SJSA1 (cell line): ENCODE results near the gene OAF. TPM values are rescaled to one million over a fixed set of nuclear protein-coding genes. Genes with fewer than 3 reads are reported as not detected.

Source experiments
- DNase-seq, 2 experiments: peaks; one replicate each; pipeline ENCODE4 v3.0.0-alpha.2; 2015 to 2020; ENCODE audit warnings: low spot score in 2 of 2, low read depth in 1 of 2
- H3K27ac ChIP-seq: fragments of 250-450 bp; sonication (Bioruptor Pico); 2 replicates; pipeline ENCODE4 v1.5.1; 2020; ENCODE audit warnings: mild to moderate bottlenecking, moderate library complexity
- H3K27me3 ChIP-seq: fragments of 250-450 bp; sonication (Bioruptor Pico); replicated peaks from 2 replicates; pipeline ENCODE4 v1.5.1; 2020; ENCODE audit warnings: mild to moderate bottlenecking, moderate library complexity
- H3K36me3 ChIP-seq: fragments of 250-450 bp; sonication (Bioruptor Pico); 2 replicates; pipeline ENCODE4 v1.5.1; 2020; ENCODE audit warnings: mild to moderate bottlenecking
- H3K4me1 ChIP-seq: fragments of 250-450 bp; sonication (Bioruptor Pico); replicated peaks from 2 replicates; pipeline ENCODE4 v1.6.1; 2021; ENCODE audit warnings: mild to moderate bottlenecking
- H3K4me3 ChIP-seq: fragments of 250-450 bp; sonication (Bioruptor Pico); 2 replicates; pipeline ENCODE4 v1.5.1; 2020; ENCODE audit warnings: mild to moderate bottlenecking
- H3K9me3 ChIP-seq: fragments of 250-450 bp; sonication (Bioruptor Pico); replicated peaks from 2 replicates; pipeline ENCODE4 v1.5.1; 2020; ENCODE audit warnings: mild to moderate bottlenecking
- total RNA-seq: library from RNA; depleted of rRNA; stranded (reverse); fragments of >200 nt; shearing (Covaris generic); gene quantifications from 2 replicates; pipeline ENCODE4 v1.2.3, GENCODE V29; 2014

Gene OAF
- total RNA-seq, 1 experiment from 2014 or later: 2.2 TPM

DNA sequence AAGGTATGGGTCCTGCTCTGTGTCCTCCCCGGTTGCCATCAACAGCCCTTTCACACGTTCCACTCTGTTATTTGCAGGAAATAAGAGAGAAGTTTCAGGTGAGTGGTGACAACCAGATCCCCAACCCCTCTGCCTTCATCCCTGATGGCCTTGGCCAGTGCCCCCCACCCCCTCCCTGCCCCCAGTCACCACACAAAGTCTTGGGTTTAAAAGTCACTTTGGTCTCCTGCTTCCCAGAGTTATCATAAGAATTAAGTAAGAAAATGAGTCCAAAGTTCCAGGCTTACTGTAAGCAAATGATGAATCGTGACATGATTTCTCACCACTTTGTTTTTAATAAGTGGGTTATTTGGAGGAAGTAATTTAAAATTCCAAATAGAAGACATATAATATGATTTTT is 9.2 kb upstream of the OAF start:
- no peak overlapping the region for H3K27ac ChIP-seq

DNA sequence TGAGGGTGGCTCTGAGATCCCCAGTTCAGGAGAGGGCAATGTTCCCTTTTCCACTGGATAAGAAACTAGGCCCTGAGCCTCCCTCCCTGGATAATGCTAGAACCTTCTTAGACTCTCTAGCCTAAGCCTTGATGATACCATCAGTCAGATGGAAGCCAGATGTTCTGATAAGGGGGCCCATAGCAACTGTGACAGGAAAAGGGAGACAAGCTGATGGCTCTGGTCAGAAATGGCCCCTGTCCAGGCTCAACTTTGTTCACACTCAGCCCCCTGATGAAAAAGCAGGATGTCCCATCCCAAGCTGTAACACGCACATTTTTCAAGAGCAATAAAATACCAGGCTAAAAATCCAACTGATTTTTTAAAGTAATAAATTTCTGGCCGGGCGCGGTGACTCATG is 7.2 kb upstream of the OAF start:
- H3K4me3 ChIP-seq: no peak overlapping the region
- no peak for DNase-seq
- no peak overlapping the region for H3K27ac ChIP-seq
- H3K36me3 ChIP-seq: no peaks in the 10 kb centered on the region
- no peaks in the 10 kb centered on the region for H3K4me1 ChIP-seq
- no peaks in the 10 kb centered on the region for H3K9me3 ChIP-seq
- H3K27me3 ChIP-seq: no peaks in the 10 kb centered on the region

More for the DNA sequence above, 9.2 kb upstream of the OAF start:
- H3K36me3 ChIP-seq: no peaks in the 10 kb centered on the region
- DNase-seq: no peak
- no peaks in the 10 kb centered on the region for H3K27me3 ChIP-seq
- no peak overlapping the region for H3K4me3 ChIP-seq
- no peaks in the 10 kb centered on the region for H3K4me1 ChIP-seq
- H3K9me3 ChIP-seq: no peaks in the 10 kb centered on the region

DNA sequence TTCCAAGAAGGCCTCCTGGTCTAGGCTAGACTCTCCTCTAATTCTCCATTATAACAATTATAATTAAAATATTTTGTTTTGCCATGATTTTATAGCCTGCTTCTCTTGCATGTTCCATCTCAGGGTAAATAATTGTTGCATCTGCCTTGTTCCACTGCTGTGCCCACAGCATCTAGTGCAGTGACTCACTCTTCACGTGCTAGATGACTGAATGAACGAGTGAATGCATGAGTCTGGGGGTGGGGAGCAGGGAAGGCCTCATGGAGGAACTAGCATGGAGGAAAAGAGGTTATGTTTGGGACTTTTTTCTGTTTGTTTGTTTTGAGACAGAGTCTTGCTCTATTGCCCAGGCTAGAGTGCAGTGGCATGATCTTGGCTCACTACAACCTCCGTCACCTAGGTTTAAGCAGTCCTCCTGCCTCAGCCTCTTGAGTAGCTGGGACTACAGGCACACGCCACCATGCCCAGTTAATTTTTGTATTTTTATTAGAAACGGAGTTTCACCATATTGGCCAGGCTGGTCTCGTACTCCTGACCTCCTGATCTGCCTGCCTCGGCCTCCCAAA is 5.2 kb upstream of the OAF start:
- H3K4me3 ChIP-seq: no peak overlapping the region
- DNase-seq: no peak

DNA sequence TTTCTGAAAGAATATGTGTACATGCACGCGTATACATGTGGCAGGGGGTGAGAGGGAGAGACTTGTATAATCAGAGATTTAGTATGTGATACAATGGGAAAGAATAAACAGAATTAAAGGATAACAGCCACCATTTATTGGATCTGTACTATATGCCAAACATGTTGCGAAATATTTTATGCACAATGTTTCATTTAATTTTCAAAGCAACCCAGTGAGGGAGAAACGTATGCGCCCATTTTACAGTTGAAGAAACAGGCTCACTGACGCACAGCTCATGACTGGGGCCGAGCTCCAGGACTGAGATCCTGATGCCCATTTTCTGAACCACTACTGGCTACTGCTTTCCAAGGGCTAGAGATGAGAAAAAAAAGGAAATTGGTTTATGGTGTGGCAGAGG is 3.3 kb upstream of the OAF start:
- Histone ChIP-seq H3K4me3 (no peak overlapping the region), H3K36me3 (no peaks in the 10 kb centered on the region), H3K27ac (no peak overlapping the region), H3K9me3 (no peaks in the 10 kb centered on the region), H3K27me3 (no peaks in the 10 kb centered on the region), H3K4me1 (peaks cover 13% of the 10 kb centered on the region)
- no peak for DNase-seq

More for the DNA sequence above, 5.2 kb upstream of the OAF start:
- Histone ChIP-seq H3K9me3 (no peaks in the 10 kb centered on the region), H3K27me3 (no peaks in the 10 kb centered on the region), H3K27ac (no peak overlapping the region), H3K36me3 (no peaks in the 10 kb centered on the region), H3K4me1 (peaks cover 7% of the 10 kb centered on the region; the same call in 1 of the 2 replicates)

DNA sequence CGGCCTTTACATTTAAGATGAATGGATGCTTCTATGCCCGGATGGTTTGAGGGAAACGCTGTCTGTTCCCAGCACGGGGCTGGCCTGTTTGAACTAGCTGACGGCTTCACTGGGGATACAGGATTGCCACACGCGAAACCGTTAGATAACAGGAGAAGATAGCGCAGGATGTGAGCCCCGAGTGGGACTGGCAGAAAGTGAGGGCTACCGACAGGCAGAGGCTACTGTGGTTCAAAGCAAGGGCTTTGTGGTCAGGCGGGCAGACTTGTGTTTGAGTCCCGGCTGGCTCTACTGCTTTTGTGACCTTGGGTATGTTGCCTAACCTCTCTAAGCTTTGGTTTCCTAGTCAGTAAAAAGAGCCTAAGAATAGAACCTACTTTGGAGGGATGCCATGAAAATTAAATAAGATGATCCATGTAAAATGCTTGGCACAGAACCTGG is 2.8 kb upstream of the OAF start:
- H3K4me1 ChIP-seq: peaks cover 13% of the 10 kb centered on the region
- no peak for DNase-seq
- H3K9me3 ChIP-seq: no peaks in the 10 kb centered on the region
- no peaks in the 10 kb centered on the region for H3K27me3 ChIP-seq
- H3K4me3 ChIP-seq: no peak overlapping the region
- no peak overlapping the region for H3K27ac ChIP-seq
- H3K36me3 ChIP-seq: no peaks in the 10 kb centered on the region

DNA sequence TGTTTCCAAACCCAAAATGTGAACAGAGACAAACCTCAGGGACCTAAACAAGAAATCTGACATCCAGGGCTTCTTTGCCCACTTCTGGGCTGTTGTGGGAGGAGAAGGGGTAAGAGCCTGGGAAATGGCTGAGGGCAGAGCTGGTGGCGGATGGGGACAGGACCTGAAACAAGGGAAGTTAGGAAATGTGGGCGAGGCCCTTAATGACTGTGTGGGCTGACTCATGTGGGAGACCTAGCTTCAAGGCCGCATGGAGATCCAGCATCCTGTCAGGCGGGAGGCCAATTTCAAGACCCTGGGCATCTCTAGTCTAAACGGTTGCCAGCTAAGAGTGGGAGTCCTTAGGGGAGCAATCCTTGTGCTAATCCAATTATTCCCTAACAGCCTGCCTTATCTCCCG is 2.1 kb upstream of the OAF start:
- Histone ChIP-seq H3K4me3 (no peak overlapping the region), H3K27me3 (no peaks in the 10 kb centered on the region), H3K27ac (no peak overlapping the region), H3K36me3 (no peaks in the 10 kb centered on the region), H3K4me1 (peaks cover 13% of the 10 kb centered on the region), H3K9me3 (no peaks in the 10 kb centered on the region)
- DNase-seq: no peak

DNA sequence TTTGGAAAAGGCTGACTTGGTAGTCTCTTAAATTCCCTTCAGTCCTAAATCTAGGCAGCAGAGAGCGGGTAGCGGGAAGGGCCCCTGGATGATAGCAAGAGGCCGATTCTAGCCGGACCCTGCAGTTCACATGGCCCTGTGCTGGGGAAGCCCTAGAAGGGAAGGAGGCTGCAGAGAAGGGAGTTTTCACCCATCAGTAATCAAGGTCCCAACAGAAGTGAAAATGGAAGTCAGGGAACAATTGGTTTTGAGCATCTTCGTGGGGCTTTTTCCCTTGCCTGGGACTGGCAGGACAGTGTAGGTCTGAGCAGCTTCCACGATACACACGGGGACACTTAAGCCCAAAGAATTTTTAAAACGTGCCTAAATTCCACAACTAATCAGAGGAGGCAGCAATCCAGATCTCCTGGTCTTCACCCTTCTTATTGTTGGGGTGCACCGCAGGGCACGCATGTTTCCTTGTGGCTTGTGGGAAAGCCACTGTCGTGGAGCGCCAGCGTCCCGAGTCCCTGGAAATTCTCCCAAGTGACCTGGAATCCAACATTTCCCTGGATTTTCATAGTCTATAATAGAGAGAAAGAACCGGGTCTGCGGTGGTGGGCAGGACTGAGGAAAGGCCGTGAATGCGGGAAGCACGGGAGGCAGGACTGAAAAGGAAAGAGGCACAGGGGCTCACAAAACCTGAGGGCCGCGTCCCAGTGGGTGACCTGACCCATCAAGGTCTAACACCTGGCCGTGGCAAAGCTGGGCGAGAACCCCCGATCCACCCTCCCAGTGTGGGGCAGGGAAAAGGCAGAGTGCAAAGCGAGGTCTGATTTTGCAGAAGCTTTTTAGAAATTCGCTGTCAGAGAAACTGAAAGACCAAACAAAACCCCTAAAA is 846 bp upstream of the OAF start:
- DNase-seq: no peak
- Histone ChIP-seq H3K27ac (no peak overlapping the region), H3K27me3 (no peaks in the 10 kb centered on the region), H3K36me3 (no peaks in the 10 kb centered on the region), H3K4me1 (peaks cover 13% of the 10 kb centered on the region), H3K4me3 (peak overlapping the region; percentile 55), H3K9me3 (no peaks in the 10 kb centered on the region)

DNA sequence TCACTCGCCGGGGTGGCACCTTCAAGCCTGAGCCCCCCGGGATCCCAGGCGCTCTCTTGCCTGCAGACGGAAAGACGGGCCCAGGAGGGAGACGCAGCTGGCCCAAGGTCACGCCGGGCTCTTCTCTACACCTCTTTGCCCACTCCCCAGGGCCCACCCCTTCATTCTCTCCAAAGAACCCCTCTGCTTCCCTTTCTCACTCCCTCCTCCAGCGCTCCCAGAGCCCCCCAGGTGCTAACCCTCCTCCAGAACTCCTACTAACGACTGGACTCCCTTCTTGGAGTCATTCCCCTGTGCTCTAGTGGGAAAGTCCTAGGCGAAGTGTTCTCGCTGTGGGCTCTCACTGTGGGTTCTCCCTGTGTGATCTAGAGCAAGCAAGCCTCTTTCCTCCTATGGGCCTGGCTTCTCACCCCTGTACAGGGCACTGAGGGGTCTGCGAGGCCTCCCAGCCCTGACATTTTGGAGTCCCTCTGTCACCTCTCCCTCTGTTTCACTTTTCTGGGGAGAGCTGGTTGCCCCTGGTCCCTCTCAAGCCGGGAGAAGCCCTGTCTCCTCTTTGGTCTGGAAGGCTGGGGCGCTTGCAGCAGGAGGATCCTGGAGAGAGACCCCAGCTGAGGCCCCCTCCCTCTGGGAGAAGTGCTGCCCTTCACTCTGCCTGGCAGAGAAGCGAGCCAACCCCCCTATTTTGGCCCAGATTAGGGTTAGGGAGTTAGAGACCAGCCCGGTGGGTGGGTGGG is 858 bp downstream of the OAF start:
- Histone ChIP-seq H3K9me3 (no peaks in the 10 kb centered on the region), H3K4me3 (peak overlapping the region; percentile 55), H3K36me3 (no peaks in the 10 kb centered on the region), H3K27me3 (no peaks in the 10 kb centered on the region), H3K4me1 (peaks cover 13% of the 10 kb centered on the region), H3K27ac (no peak overlapping the region)
- DNase-seq: peak in 1 of 2 experiments; percentile 4

DNA sequence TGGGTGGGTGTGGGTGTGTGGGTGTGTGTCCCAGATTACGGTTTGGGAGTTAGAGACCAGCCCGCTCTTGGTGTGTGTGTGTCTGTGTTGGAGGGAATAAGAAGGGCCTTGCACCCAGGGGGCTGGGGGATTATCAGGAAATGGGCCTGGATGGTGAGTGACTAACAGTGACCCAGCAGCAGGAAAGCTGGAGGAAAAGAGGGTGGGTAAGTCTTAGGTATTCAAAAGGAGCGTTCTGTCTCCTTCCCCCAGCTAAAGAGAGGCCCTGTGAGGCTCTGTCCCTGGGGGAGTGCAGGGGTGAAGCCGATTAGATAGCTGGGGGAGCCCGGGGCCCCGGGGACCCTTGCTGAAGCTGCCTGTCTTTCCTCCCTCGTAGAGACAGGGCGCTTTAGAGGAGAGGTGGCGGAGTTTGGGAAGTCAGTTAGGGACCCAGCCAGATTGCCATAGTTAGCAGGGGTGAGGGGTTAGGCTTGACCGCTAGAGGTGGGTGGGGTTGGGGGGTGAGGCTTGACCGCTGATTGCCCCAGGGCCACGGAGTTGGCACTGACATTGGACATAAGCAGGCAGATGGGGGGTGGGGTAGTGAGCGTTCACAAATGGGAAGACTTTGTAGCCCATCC is 1.5 kb downstream of the OAF start:
- H3K4me1 ChIP-seq: peaks cover 13% of the 10 kb centered on the region
- no peaks in the 10 kb centered on the region for H3K27me3 ChIP-seq
- no peak overlapping the region for H3K4me3 ChIP-seq
- H3K36me3 ChIP-seq: no peaks in the 10 kb centered on the region
- no peaks in the 10 kb centered on the region for H3K9me3 ChIP-seq
- DNase-seq: no peak
- H3K27ac ChIP-seq: no peak overlapping the region

DNA sequence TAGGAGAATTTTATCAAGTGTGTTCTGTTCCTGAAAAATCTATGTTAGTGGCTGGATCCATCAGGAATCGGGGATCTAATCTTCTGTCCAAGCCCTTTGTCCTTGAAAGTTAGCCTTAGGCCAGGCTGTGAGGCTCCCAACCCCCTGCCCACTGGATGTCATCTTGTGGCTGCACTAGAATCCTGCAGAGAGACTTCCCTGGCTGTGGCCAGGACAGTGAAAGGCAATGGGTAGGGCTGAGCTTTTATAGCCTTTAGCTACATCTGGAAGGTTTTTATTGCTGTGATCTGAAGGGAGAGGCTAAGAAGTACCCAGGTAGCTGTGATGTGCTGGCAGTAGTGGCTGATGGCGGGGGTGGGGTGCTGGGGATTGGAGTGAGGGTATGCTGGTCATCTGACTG is 2.1 kb downstream of the OAF start:
- H3K4me1 ChIP-seq: peaks cover 13% of the 10 kb centered on the region
- no peaks in the 10 kb centered on the region for H3K36me3 ChIP-seq
- H3K27me3 ChIP-seq: no peaks in the 10 kb centered on the region
- no peak for DNase-seq
- no peaks in the 10 kb centered on the region for H3K9me3 ChIP-seq
- H3K27ac ChIP-seq: no peak overlapping the region
- H3K4me3 ChIP-seq: no peak overlapping the region

DNA sequence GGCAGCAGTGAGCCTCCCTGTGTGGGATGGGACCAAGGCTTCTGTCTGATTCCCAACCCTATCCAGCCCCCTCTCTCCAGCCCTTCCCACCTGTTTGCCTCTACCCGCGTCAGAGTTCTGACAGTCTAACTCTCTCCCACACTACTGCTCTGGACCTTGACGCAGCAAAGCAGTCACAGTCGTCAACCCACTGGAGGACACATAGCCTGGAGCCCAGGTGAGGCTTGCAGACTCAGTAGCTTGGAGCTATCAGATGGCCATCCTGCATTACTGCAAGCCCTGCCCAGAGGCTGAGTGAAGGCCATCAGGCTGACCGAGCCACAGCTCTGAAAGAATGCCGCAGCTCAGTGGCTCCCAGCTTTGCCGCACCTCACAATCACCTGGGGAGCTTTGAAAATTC is 3.7 kb downstream of the OAF start:
- Histone ChIP-seq H3K9me3 (no peaks in the 10 kb centered on the region), H3K27ac (no peak overlapping the region), H3K36me3 (no peaks in the 10 kb centered on the region), H3K4me1 (peaks cover 11% of the 10 kb centered on the region), H3K4me3 (no peak overlapping the region), H3K27me3 (no peaks in the 10 kb centered on the region)
- no peak for DNase-seq

DNA sequence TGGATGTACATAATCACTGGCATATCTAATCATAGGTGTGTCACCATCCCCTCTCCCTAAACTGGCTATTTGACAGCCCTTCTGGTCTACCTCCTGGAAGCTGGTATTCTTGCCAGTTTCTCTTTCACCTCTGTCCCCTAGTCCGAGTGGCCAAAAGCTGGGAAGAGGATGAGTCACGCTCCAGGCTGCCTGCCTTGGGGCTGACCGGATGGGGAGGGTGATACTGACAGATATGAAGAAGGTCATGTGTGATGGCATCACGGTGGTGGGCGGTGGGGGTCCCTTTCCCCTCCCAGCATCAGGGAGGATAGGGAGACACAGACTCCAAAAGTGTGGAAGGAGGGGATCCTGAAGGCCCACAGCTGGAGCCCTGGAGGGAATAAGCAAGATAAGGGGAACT is 4.8 kb downstream of the OAF start:
- H3K27me3 ChIP-seq: no peaks in the 10 kb centered on the region
- no peak for DNase-seq
- no peak overlapping the region for H3K4me3 ChIP-seq
- no peaks in the 10 kb centered on the region for H3K36me3 ChIP-seq
- no peak overlapping the region for H3K27ac ChIP-seq
- H3K4me1 ChIP-seq: peaks cover 7% of the 10 kb centered on the region
- no peaks in the 10 kb centered on the region for H3K9me3 ChIP-seq

DNA sequence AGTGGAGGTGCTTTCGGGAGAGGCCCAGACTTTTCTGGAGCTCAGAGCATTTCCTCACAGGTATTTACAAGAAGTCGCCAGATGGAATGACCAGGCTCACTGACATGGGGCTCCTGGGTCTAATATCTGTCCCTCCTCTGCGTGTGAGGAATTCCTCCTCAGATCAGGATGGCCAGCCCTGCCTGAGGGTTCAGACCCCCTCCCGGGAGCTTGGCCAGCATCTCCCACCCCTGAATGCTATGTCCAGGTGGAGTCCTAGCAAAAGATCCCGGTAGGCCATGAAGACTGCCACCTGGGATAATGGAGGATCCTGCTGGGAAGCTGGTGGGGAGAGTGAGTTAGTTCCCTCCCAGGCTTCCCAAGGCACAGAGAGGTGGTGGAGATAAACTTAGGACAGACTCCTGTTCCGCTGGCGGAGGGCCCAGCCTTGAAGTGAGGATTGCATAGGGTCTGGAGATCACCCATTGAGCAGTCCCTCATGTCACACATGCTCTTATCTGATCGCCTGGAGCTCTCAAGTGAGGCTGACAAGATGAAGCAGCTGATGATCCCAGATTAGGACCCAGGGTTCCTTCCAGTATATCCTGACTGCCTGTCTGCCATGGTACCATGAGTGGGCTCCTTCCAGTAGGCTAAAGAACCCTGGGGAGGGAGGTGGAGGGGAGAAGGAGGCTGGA is 5.7 kb downstream of the OAF start:
- no peak overlapping the region for H3K4me3 ChIP-seq
- peaks cover 2% of the 10 kb centered on the region for H3K4me1 ChIP-seq
- H3K27me3 ChIP-seq: no peaks in the 10 kb centered on the region
- H3K36me3 ChIP-seq: no peaks in the 10 kb centered on the region
- no peaks in the 10 kb centered on the region for H3K9me3 ChIP-seq
- H3K27ac ChIP-seq: no peak overlapping the region
- DNase-seq: no peak
